ENCODE results near the gene DPF3.

DNA sequence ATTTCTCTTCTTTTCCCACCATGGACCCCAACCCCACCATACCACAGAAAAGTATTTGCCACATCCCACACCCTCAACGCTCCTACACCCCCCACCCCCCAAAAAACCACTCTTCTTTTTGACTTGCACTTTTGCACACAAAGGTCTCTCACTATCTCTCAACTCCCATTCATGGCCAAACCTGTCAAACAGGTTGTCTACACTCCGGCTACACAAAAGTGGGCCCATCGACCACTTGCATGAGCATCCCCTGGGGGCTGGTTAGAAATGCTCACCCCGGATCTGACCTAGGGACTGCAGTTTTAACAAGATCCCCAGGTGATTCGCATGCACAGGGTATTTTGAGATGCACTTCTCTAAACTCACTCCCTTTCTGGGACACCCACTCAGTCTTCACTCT is 248.2 kb downstream of the DPF3 start:
- TF ChIP-seq SMAD1 (CRISPR knock-in tag; IDR thresholded peaks at IDR 0.05; ENCODE audit: borderline replicate concordance, low read depth) = no peak
- TF ChIP-seq, protein P1, sequence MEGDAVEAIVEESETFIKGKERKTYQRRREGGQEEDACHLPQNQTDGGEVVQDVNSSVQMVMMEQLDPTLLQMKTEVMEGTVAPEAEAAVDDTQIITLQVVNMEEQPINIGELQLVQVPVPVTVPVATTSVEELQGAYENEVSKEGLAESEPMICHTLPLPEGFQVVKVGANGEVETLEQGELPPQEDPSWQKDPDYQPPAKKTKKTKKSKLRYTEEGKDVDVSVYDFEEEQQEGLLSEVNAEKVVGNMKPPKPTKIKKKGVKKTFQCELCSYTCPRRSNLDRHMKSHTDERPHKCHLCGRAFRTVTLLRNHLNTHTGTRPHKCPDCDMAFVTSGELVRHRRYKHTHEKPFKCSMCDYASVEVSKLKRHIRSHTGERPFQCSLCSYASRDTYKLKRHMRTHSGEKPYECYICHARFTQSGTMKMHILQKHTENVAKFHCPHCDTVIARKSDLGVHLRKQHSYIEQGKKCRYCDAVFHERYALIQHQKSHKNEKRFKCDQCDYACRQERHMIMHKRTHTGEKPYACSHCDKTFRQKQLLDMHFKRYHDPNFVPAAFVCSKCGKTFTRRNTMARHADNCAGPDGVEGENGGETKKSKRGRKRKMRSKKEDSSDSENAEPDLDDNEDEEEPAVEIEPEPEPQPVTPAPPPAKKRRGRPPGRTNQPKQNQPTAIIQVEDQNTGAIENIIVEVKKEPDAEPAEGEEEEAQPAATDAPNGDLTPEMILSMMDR (CRISPR knock-in tag; IDR thresholded peaks at IDR 0.05) = no peak
- TF ChIP-seq PHF20 (CRISPR knock-in tag; IDR thresholded peaks at IDR 0.05) = no peak
- TF ChIP-seq SNAPC2 (CRISPR knock-in tag; IDR thresholded peaks at IDR 0.05) = no peak
